Measurements from ENCODE around the gene PIK3R1.

PIK3R1 gene

DNA sequence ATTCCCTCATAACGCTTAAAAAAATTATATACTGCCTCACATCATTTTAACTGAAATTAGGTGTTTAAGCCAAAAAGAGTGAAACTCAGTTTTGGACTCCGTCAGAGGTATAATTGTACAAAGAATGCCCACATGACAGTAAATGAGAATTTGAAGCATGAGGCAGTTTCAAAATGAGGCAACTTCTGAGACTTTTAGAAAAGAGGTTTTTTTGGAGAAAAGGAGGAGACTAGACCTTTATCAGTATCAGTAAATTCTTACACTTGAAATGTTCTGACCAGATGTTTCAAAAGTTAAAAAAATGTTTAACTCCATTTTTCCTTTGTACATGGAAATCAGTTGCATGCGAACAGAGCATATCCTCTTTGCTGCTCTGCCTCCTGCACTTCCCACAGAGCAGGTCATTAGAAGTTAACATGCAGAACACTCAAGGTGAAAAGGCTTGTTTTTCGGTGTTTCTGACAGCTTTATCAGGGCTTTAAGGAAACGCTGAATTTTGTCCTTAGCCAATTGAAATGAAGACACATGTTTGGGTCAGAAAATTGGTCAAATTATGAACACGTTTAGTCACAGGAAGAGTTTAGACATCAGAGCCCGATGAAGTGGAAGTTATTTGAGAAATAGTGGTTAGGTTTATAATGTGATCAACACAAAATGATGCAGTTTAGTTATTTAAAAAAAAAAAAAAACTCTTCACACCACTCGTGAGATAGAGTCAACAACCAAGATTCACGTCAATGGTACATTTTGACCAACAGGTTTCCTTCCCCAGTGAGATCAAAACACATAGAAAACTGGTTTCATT is 59.5 kb downstream of the PIK3R1 start:
- no peak for DNase-seq

DNA sequence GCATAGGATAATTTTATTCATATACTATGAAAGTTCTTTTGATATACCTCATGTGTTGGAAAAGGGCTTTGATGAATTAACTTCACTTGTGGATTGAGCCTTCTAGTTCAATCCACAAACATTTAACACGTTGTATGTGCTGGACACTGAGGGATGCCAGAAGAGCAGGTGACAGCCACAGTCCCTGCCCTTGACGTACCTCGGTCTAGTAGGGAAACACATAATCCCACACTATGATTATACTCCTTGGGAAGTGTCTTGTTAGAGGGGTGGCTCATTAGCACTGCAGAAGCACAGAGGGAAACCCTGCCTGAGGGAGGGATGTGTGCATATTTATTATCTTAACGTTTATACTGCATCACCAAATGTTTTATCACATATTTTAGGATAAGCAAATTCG is 61.2 kb downstream of the PIK3R1 start:
- DNase-seq = no peak

DNA sequence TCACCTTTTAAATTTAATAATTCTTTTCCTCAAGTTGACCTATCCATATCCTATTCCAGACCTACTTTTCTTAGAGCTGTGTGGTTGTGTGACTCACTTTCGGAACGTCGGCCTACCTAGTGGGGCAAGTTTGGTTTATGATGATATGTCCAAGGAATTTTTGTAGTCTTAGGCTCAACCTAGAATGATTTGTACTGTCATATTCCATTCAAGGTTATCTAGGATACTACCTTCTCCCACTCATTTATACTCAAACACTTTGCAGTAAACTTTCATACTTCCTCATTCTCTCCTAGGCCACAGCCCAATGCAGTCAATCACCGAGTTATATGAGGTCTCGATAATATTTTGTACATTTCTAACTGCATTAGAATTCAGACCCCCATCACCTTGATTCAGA is 61.9 kb downstream of the PIK3R1 start:
- DNase-seq = no peak

DNA sequence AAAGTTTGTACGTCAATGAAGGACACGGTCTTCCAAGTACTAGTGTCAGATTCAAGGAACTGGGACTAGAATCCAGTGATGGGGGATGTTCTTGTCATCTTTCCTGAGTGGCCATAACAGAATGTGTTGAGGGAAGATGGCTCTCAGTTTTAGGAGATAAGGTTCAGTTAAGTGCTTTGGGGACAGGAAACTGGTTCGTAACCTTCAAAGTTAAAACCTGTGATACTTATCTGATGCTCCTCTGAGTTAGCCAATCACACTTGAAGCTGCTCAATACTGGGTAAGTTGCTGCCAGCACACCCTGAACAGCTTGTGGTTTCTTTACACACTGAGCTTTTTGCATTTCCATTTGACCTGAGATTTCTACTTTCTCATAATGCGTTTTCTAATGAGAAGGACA is 64.4 kb downstream of the PIK3R1 start:
- DNase-seq = no peak

DNA sequence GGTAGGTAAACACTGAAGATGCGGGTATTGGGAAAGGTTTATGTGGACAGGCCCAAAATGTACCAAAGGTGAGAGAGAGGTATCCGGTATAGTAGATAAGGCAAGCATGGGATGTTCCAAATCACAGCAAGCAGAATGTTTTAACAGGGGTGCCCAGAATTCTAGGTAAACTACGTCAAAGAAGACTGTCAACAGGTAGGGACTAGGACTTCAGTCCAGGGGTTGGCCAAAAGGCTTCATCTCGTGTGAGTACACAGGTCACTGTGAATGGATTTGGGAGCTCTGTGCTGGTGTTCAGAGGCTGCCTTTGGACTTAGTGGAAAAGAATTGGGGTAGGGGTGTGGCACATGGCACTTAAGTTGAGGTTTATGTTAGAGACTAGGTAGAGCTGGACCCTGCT is 66.4 kb downstream of the PIK3R1 start:
- no peak for DNase-seq

DNA sequence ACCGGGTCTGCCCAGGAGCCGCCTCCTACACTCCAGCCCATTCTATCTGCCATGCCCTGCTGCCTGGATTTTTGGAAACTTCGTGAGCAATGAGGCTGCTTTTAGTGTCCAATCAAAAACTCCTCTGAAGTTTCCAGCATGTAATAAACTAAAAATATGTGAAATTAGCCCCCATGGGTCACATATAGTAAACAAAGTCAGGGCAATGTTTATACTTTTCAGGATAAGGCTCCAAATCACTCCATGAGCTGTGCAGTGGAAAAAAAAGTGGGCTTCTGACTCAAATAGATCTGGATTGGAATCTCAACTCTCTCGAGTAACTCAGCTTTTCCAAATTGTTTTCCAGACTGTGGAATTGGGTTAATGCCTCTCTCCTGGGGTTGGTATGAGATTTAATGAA is 68.2 kb downstream of the PIK3R1 start:
- no peak for DNase-seq

DNA sequence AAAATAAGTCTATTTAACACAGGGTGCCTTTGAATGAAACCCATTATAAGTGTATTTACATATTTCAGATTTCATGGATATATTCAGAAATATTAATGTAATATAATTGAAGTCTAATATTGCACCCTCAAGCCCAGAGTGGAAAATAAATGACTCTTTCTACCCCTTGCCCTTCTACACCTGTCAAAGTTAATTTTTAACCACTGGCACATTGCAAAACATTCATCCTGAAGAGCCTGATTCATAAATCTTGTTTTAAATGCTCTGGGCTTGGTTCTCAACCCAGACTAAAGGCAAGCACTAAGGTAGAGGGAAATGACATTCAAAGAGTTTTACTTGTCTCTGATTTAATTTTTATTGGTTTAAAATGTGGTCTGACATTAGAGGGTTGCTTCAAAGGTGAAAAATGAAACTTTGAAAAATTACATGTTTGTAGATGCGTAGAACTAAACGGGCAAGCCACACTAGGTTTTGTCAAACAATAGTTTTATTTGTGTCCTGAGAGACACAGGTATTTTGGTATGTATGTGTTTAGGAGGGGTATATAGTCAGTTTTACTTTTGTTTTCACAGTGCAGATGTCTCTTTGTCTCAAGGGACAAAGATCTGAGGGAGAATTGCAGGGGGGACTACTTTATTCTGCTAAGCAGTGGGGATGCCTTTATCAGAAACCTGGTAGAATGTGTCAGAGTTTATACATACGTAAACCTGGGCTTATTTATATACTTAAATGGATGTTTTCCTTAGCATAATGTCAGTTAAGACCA is 69.7 kb downstream of the PIK3R1 start:
- no peak for DNase-seq

DNA sequence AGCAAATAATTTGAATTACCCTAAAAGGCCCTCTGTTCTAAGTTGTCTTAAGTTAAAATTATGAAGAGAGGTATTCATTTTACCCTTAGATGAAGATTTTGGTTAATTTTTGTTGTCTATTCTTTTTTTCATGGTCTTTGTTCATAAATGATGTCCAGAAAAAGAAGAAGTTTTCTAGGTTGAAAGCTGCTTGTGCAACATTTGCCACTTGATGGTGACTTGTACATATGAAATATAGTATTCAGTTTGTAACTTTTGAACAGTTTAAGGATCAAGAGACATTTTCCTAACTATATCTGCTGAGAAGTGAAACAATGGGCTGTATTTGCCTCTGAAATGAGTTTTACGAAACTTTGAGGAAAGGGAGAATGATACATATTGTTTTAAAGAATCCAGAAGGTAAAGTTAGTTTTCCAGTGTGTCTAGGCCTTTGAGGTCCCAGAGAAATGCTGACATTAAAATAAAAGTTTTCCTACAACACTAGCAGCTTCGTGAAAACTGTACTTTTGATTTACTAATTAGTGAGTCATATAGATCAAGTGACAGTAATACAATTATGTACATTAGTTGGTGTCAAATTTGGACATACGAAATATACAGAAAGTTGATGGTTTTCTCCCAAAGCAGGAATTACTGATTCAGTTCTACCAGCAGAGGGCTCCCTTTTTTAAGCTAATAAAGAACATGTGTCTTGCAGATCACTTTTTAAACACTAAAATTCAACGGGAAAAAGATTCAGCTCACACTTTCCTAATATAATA is 70.5 kb downstream of the PIK3R1 start:
- no peak for DNase-seq

DNA sequence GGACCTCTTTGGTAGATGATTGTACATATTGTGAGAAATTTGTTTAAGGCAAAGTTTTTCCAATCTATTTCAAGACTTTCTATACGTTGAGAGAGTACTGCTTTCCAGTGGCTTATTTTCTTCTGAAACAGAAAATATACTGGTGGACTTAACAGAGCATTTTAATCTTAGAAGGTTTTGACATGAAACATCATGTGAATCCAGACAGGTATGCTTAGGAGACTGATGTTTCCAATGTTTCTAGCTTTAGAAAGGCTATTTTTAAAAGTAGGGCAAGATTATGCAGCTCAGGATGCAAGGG is 71.0 kb downstream of the PIK3R1 start:
- no peak for DNase-seq

DNA sequence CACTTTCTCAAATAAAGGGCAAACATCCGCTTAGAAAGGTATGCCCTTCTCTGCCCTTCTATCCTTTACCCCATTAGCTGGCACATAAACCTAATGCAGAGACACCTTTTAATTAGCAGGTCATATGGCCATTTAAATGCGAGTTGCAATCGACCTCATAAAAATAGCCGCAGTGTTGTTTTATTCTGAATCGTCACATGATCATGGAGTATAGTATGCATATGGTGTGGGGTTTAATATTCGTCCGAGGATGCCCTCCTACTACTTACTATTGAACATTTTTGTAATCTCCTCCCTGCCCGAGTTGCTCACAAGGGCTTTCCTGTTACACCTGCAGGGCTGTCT is 72.0 kb downstream of the PIK3R1 start:
- no peak for DNase-seq

DNA sequence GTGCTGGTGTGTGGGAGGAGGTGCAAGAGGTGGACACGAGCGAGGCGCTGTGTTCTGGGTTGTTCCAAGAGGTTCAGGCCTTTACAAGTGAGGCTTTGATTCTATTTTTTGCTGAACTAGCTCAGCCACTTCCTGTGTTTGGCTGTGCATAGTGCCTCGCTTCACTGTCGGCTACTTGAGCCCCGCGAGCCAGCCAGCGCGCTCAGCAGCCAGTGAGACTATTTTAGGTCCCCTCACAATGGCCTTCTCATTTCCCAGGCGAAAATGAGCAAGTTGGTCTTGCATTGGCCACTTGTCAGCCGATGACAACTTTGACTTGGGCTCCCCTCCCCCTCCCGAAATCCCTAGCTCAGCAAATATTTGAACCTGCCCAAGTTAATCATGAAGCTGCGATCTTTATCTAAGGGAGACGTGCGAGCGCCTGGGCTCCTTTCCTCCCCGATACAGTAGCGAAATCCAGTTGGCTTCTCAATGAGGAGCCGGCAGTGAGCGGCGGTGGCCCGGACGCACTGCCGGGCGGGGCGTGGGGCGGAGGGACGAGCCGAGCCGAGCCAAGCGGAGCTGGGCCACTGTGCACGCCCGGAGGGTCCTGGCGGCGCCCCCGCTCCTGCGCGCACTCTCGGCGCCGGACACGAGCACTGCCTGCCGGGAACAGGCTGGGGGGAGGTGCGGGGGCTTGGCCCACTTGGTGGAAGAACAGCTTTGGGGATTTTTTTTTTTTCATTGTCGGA is 72.6 kb downstream of the PIK3R1 start:
- DNase-seq = no peak

DNA sequence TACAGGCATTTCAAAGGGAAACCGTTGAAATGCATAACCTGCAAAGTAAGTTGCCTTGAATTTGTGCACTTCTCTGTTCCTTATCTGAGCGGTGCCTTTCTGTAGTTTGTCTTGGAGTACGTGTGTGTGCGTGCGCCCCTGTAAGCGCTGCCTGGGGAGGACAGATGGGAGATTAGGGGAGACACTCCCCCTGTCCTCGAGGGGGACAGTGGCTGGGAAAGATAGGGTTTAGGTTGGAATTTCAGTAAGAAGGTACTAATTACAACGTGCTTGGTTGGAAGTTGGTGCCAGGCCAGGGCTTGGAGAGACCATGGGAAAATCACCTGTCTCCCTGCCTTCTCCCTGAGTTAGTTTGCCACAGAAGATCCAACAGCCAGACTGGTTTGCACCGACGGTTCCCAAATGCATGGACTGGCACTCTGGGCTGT is 73.2 kb downstream of the PIK3R1 start:
- DNase-seq = no peak

DNA sequence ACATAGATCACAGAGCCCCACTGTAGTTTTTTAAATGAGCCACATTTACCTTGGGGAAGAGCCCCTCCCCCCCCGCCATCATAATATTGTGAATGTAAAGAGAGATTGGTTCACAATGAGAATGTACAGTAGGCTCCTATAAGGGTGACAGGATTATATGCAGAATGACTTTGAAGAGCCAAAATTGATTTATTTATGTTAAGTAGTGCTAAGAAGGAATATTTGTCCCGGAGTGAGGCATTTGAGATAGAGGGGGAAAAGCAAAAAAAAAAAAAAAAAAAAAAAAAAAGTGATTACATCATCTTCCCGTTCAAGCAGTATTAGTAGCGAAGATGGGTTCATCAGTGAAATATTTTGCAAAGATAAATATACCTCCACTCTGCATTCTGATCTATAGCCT is 73.9 kb downstream of the PIK3R1 start:
- no peak for DNase-seq

DNA sequence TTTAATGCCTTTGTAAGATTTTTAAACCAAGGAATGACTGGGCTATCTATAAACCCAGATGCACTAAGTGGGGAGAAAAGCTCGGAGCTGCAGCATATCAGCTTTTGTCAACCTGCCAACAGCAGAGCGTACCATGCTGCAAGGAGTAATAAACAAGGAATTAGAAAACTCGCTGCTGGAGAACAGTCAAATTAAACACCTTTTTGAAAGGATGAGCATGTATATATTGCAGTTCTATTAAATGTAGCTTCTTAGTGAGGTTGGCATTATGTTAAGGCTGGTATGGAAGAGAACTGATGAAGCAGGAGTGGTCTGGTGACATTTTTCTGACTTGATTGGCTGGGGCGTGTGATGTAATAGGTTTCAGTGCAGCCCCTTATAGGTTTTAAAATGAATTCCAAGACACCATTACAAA is 74.7 kb downstream of the PIK3R1 start:
- no peak for DNase-seq

DNA sequence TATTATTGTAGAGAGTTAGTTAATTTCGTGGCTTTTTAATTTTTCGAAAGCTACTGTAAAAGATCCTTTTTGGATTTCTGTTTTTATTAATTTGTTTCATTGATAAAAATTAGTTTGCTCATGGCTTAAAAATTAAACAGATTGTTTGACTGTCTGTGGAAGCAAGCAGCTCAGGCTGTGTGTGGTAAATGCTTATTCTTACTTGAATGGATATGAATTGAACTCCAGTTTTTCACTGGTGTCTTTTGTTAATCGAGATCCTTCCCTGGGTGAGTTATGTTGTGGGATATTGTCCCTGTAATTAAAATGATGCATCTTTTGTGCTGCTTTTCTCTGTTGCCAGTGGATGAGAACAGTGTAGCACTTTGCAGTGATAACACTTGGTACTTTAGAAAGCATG is 75.3 kb downstream of the PIK3R1 start:
- no peak for DNase-seq

DNA sequence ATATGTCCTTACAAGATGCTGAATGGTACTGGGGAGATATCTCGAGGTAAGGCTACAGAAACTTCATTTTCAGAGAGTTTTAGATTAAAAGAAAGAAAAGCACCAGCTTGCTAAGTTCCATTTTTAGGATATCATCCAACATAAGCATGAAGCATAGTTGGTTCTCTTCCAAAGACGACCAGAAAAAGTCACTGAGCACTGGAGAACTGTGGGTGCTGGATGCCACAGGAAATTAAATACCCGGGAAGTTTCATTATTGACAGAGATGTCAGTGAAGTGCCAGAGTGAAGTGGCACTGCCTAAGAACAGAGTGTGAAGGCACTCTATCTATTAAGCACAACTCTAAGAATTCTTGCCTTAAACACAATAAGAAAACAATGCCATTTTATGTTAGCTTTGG is 76.8 kb downstream of the PIK3R1 start:
- no peak for DNase-seq

DNA sequence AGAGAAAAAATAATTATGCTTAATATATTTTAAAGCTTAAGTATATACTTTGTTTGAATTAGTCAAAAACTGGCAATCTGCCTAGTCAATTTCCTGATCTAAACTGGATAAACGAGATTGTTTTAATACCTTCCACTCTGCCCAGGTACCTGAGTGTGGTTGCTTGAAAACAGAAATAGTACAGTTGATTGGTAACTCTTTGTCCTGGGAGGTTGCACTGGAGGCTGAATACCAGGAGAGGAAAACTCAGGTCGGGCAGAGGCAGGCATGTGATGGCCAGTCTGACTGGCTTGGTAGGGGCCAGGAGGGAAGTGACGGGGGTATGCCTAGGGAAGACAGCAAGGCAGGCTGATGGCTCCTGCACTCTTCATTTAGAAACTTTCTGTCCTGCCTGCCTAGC is 80.2 kb downstream of the PIK3R1 start:
- no peak for DNase-seq

DNA sequence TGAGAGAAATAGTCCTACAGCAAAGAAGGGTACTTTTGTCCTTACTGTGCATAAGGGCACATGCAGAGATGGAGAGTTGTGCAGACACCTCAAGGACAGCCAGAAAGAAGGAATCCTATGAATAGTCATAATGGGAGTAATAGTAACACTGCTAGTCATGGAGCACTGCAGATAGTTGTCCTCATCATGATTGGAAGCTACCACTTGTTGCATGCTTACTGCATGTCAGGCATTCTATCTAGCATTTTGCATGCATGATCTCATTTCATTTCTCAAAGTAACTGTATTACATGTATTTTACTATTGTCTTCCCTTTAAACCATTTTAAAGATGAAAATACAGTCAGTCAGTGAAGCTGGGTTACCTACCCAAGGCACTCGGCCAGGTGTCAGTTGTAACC is 81.3 kb downstream of the PIK3R1 start:
- no peak for DNase-seq

DNA sequence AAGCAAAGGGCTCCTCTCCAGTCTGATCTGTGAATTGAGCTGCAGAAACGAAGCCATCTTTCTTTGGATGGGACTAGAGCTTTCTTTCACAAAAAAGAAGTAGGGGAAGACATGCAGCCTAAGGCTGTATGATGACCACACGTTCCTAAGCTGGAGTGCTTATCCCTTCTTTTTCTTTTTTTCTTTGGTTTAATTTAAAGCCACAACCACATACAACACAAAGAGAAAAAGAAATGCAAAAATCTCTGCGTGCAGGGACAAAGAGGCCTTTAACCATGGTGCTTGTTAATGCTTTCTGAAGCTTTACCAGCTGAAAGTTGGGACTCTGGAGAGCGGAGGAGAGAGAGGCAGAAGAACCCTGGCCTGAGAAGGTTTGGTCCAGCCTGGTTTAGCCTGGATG is 82.1 kb downstream of the PIK3R1 start:
- DNase-seq = no peak

DNA sequence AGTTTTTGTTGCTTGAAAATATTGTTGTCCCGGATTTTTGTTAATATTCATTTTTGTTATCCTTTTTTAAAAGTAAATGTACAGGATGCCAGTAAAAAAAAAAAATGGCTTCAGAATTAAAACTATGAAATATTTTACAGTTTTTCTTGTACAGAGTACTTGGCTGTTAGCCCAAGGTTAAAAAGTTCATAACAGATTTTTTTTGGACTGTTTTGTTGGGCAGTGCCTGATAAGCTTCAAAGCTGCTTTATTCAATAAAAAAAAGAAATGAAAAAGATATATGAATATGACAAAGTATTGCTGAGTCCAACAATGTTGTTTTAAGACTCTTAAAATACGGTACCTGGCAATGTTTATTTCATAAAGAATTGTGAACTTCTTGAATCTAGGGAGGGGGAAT is 82.9 kb downstream of the PIK3R1 start:
- no peak for DNase-seq

DNA sequence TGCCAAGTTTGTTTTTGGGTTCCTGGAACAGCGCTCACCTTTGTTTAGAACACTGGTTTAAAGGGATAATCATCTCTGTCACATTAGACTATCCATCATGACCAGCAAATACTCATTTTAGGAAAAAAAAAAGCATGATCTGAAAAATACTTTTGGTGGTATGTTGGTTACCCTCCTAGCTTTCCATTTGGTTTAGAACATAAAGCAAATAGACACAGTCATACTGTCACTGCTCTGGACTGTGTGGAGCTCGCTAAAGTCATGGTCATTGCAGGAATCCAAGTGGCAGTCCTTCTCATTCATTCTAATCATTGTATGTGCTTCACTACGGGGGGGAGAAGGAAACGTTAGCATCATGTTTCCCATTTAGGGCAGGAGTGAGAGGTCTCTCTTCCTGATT is 83.5 kb downstream of the PIK3R1 start:
- DNase-seq = no peak

DNA sequence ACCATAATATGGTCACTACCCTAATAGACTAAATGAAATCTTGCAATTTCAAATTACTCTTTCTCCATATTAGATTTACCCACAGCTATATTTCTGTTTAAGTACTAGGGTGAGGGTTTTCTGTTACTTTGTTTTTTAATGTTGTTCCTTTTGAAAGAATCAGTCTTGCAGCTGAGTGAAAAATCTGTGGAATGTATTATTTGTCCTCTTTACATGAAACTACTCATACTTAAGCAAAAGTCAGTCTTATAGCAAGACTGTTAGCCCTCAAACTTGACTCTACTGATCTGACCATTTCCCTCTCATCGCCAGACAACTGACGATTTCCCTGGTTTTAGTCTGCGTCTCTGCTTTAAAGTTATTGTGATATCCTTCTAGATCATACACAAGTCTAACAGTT is 84.0 kb downstream of the PIK3R1 start:
- DNase-seq = no peak

DNA sequence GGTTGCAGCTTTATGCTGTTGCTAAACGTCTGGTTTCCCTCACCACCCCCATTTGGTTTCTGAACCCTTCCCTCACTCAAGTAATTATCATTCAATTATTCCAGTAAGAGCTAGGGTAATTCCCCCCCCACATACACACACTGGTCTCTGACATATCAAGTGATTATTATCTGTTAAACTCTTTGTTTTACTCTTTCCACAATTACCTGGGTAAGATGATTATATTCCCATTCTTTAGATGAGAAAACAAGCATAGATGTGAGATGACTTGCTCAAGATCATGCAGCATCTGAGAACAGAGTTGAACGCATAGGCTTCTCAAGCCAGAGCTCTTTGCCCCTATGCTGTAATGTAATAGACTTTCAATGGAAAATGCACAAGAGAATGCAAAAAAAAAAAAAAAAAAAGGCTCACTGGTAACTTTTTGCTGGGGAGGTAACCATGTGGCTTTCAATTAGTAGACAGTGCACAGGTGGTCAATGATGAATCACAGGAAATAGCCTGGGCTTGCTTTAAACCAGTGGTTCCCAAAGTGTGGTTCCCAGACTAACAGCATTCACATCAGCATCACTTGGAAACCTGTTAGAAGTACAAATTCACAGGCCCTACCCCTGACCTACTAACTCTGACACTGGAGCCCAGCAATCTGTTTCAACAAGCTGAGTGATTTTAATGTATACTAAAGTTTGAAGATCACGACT is 87.6 kb downstream of the PIK3R1 start:
- DNase-seq = no peak
